ENCODE data around the gene NKTR.

GRCh38 chr3:42661593-42662022, 61.1 kb downstream of the NKTR start:
- TF ChIP-seq ZNF416 (CRISPR knock-in tag; IDR thresholded peaks at IDR 0.05) (no peak), MYBL2 (CRISPR knock-in tag; IDR thresholded peaks at IDR 0.05) (no peak)
